ENCODE results near the gene HLA-G. TPM values are rescaled to one million over a fixed set of nuclear protein-coding genes. Genes with fewer than 3 reads are reported as not detected.

The HLA-G gene
- polyA plus RNA-seq, 1 of the 3 experiments (the other 2 are of a cell fraction) = not detected

- no peak overlapping the region for H3K9ac ChIP-seq
- no peaks in the 10 kb centered on the region for H3K36me3 ChIP-seq (replicated peaks in 1 of 2; ENCODE audit: control insufficient read depth in 1 of 2, insufficient read depth in 2 of 2, low read length in 1 of 2)
- ChIA-PET POLR2A (interaction anchor here (0.6 kb wide), 1 partner anchor 256 kb away, joined by 3 read pairs; no protein-coding TSS in a partner anchor), CTCF (interaction anchor here (0.7 to 2.4 kb wide), 25 partner anchors 8 to 296 kb away, joined by 3 to 22 read pairs (median 4); no protein-coding TSS in a partner anchor)
- H3K4me1 ChIP-seq (ENCODE audit: control insufficient read depth in 1 of 2, insufficient read depth in 2 of 2, low read depth in 1 of 2, low read length in 1 of 2) = no peaks in the 10 kb centered on the region
- H3K9me3 ChIP-seq = no peaks in the 10 kb centered on the region
- H3K4me2 ChIP-seq = no peak overlapping the region
- no peaks in the 10 kb centered on the region for H4K20me1 ChIP-seq (ENCODE audit: insufficient read depth)
- TF ChIP-seq RAD21 (IDR thresholded peaks at IDR 0.05; ENCODE audit: low read length) = peak; percentile 73
- TF ChIP-seq CTCF (IDR thresholded peaks at IDR 0.05) = peak; percentile 75
- TF ChIP-seq SMC3 (IDR thresholded peaks at IDR 0.05; ENCODE audit: low read depth, low read length) = peak; percentile 79
- no peak for TF ChIP-seq ELF1 (IDR thresholded peaks at IDR 0.05)
- DNase-seq = peak; percentile 41
- H3F3A ChIP-seq (replicated peaks; ENCODE audit: insufficient read depth) = no peaks in the 10 kb centered on the region
- H3K27ac ChIP-seq (ENCODE audit: low read depth in 2 of 2, low read length in 1 of 2) = no peak overlapping the region
- H3K9me2 ChIP-seq = no peaks in the 10 kb centered on the region
- H3K27me3 ChIP-seq (ENCODE audit: insufficient read depth) = peaks cover 19% of the 10 kb centered on the region
- no peaks in the 10 kb centered on the region for H3K79me2 ChIP-seq (ENCODE audit: insufficient read depth)
- H2AFZ ChIP-seq (ENCODE audit: low read depth) = no peak overlapping the region
- H3K4me3 ChIP-seq (ENCODE audit: low read depth in 2 of 2, low read length in 1 of 2) = peak overlapping the region in 1 of 2 experiments; percentile 31; a peak in 1 of 4 replicates
- WGBS (ENCODE audit: low lambda C conversion rate) = 21% methylated on average over 12 of the region's 16 CpGs
Measured at GRCh38 chr6:29834564-29835436, 7.2 kb downstream of the HLA-G start.

DNA sequence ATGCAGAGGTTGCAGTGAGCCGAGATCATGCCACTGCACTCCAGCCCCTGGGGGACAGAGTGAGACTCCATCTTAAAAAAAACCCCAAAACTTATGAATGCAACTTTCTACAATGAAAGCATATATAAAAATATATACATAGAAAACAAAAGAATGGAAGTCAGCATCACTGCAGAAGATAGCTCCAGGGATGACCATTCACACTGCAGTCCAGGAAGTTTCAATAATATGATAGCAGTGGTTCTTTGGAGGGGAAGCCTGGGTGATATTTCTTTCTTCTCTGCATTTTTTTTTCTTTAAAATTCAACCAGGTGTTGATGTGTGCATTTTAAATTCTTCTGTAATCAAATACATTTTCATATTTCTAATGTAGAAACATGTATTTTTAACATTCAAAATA lies 12.3 kb downstream of the HLA-G start:
- Histone ChIP-seq H2AFZ (ENCODE audit: low read depth) (no peak overlapping the region), H3K36me3 (replicated peaks in 1 of 2; ENCODE audit: control insufficient read depth in 1 of 2, insufficient read depth in 2 of 2, low read length in 1 of 2) (no peaks in the 10 kb centered on the region), H3K27me3 (ENCODE audit: insufficient read depth) (peaks cover 14% of the 10 kb centered on the region), H3K27ac (ENCODE audit: low read depth in 2 of 2, low read length in 1 of 2) (no peak overlapping the region), H3F3A (replicated peaks; ENCODE audit: insufficient read depth) (no peaks in the 10 kb centered on the region), H3K9me2 (no peaks in the 10 kb centered on the region), H3K4me1 (ENCODE audit: control insufficient read depth in 1 of 2, insufficient read depth in 2 of 2, low read depth in 1 of 2, low read length in 1 of 2) (no peaks in the 10 kb centered on the region), H4K20me1 (ENCODE audit: insufficient read depth) (no peaks in the 10 kb centered on the region), H3K9ac (no peak overlapping the region), H3K4me3 (ENCODE audit: low read depth in 2 of 2, low read length in 1 of 2) (no peak overlapping the region), H3K4me2 (no peak overlapping the region), H3K79me2 (ENCODE audit: insufficient read depth) (no peaks in the 10 kb centered on the region), H3K9me3 (no peaks in the 10 kb centered on the region)
- no peak for DNase-seq
- POLR2A ChIA-PET = no interaction called here
- TF ChIP-seq CTCF (IDR thresholded peaks at IDR 0.05) (no peak), REST (IDR thresholded peaks at IDR 0.05; ENCODE audit: low read depth, low read length) (peak; percentile 44; the same call in 1 of the 2 replicates)
- CTCF ChIA-PET = interaction anchor here (0.7 to 1.0 kb wide), 3 partner anchors 88 to 124 kb away, joined by 3 read pairs; no protein-coding TSS in a partner anchor
- WGBS (ENCODE audit: low lambda C conversion rate) = 0% methylated on average over 1 of the region's 1 CpG

Measured in SK-N-SH (cell line).